SU-DHL-6 (cell line): ENCODE results near the gene SLC39A5.

Experiments
- H2AFZ ChIP-seq: fragments of 200-600 bp; sonication (generic); 2 replicates; pipeline ENCODE4 v1.6.1; 2014; ENCODE audit warnings: low read depth, mild to moderate bottlenecking, moderate library complexity, mixed read lengths, antibody characterized with exemption, low read length; ENCODE audit not compliant: severe bottlenecking
- H3F3A ChIP-seq: fragments of 200-600 bp; shearing (Covaris generic); 2 replicates; pipeline ENCODE4 v1.6.0; 2016; ENCODE audit warnings: antibody characterized with exemption, mild to moderate bottlenecking; ENCODE audit not compliant: insufficient read depth
- H3K27ac ChIP-seq: fragments of 200-600 bp; sonication (generic); 2 replicates; pipeline ENCODE4 v1.5.1; 2016; ENCODE audit warnings: low read depth, mild to moderate bottlenecking, low read length, moderate library complexity, mixed read lengths
- H3K27me3 ChIP-seq: fragments of 200-600 bp; sonication (generic), shearing (Covaris generic); 2 replicates; pipeline ENCODE4 v1.6.0; 2014; ENCODE audit warnings: mild to moderate bottlenecking, low read length
- H3K36me3 ChIP-seq: fragments of 200-600 bp; sonication (generic); 2 replicates; pipeline ENCODE4 v1.6.1; 2014; ENCODE audit warnings: mild to moderate bottlenecking, low read length, mixed read lengths
- H3K4me2 ChIP-seq: fragments of 300-600, 200-600 bp; shearing (Covaris generic), sonication (generic); 2 replicates; pipeline ENCODE4 v1.6.0; 2014; ENCODE audit warnings: low read length, low read depth, mild to moderate bottlenecking; ENCODE audit not compliant: poor library complexity, severe bottlenecking
- H3K4me3 ChIP-seq: fragments of 200-600 bp; sonication (generic); 2 replicates; pipeline ENCODE4 v1.5.1; 2014; ENCODE audit warnings: antibody characterized with exemption, low read length, mild to moderate bottlenecking, mixed read lengths; ENCODE audit not compliant: insufficient read depth, poor library complexity, severe bottlenecking
- H3K79me2 ChIP-seq: fragments of 200-600 bp; sonication (generic); 2 replicates; pipeline ENCODE4 v1.6.1; 2014; ENCODE audit warnings: mild to moderate bottlenecking, low read length, moderate library complexity; ENCODE audit not compliant: insufficient read depth
- H3K9ac ChIP-seq: fragments of 200-600 bp; sonication (generic); 2 replicates; pipeline ENCODE4 v1.7.0; 2014; ENCODE audit warnings: mild to moderate bottlenecking, low read length
- H3K9me2 ChIP-seq: fragments of 200-600 bp; sonication (generic); replicated peaks from 2 replicates; pipeline ENCODE4 v1.6.1; 2014; ENCODE audit warnings: low read length; ENCODE audit not compliant: insufficient read depth
- H3K9me3 ChIP-seq: fragments of 200-600 bp; sonication (generic); 2 replicates; pipeline ENCODE4 v1.6.1; 2014; ENCODE audit warnings: low read length, mixed read lengths; ENCODE audit not compliant: insufficient read depth
- H4K20me1 ChIP-seq: fragments of 200-600 bp; sonication (generic); 2 replicates; pipeline ENCODE4 v1.6.1; 2014; ENCODE audit warnings: low read depth, mild to moderate bottlenecking, antibody characterized with exemption, low read length, moderate library complexity, mixed read lengths
- CTCF ChIP-seq: fragments of 200-600 bp; sonication (generic); IDR thresholded peaks from one replicate; pipeline ENCODE4 v1.5.1; 2017; ENCODE audit warnings: antibody characterized with exemption, mild to moderate bottlenecking, low read length, moderate library complexity; ENCODE audit not compliant: insufficient read depth, poor library complexity, severe bottlenecking
- EZH2phosphoT487 ChIP-seq: fragments of 200-600 bp; sonication (generic), shearing (Covaris generic); conservative IDR thresholded peaks from 2 replicates; pipeline ENCODE4 v1.6.1; 2018; ENCODE audit warnings: mild to moderate bottlenecking, antibody characterized with exemption, low read length, moderate library complexity, mixed read lengths

The SLC39A5 gene

GRCh38 chr12:56202838-56203237, 27.0 kb upstream of the SLC39A5 start:
- TF ChIP-seq EZH2phosphoT487 (no peak), CTCF (no peak)
- Histone ChIP-seq H3K4me2 (no peak overlapping the region), H3K9me3 (no peaks in the 10 kb centered on the region), H3K9me2 (no peaks in the 10 kb centered on the region), H2AFZ (no peak overlapping the region), H3K27me3 (no peaks in the 10 kb centered on the region), H3K4me3 (no peak overlapping the region), H3K79me2 (no peaks in the 10 kb centered on the region), H3K27ac (no peak overlapping the region), H3K36me3 (peaks cover 8% of the 10 kb centered on the region; the same call in 1 of the 2 replicates), H3F3A (peaks cover 10% of the 10 kb centered on the region; the same call in 1 of the 2 replicates), H4K20me1 (no peaks in the 10 kb centered on the region), H3K9ac (no peak overlapping the region)

- H3K9ac ChIP-seq, result no peak overlapping the region
- no peak overlapping the region for H3K4me3 ChIP-seq
- no peaks in the 10 kb centered on the region for H3K79me2 ChIP-seq
- H3K9me3 ChIP-seq, result no peaks in the 10 kb centered on the region
- no peaks in the 10 kb centered on the region for H3K27me3 ChIP-seq
- no peak overlapping the region for H3K27ac ChIP-seq
- H4K20me1 ChIP-seq, result no peaks in the 10 kb centered on the region
- peaks cover 8% of the 10 kb centered on the region; the same call in 1 of the 2 replicates for H3K36me3 ChIP-seq
- peaks cover 15% of the 10 kb centered on the region; the same call in 1 of the 2 replicates for H3F3A ChIP-seq
- H2AFZ ChIP-seq, result no peak overlapping the region
- no peak overlapping the region for H3K4me2 ChIP-seq
- no peaks in the 10 kb centered on the region for H3K9me2 ChIP-seq
- TF ChIP-seq CTCF (no peak), EZH2phosphoT487 (no peak)
Observed at GRCh38 chr12:56204275-56204674, 25.6 kb upstream of the SLC39A5 start.

- H4K20me1 ChIP-seq, result no peaks in the 10 kb centered on the region
- peaks cover 15% of the 10 kb centered on the region; the same call in 1 of the 2 replicates for H3F3A ChIP-seq
- H3K79me2 ChIP-seq, result no peaks in the 10 kb centered on the region
- no peaks in the 10 kb centered on the region for H3K9me2 ChIP-seq
- no peak for TF ChIP-seq CTCF
- TF ChIP-seq EZH2phosphoT487, result no peak
- H2AFZ ChIP-seq, result no peak overlapping the region
- no peaks in the 10 kb centered on the region for H3K9me3 ChIP-seq
- H3K4me2 ChIP-seq, result no peak overlapping the region
- no peak overlapping the region for H3K9ac ChIP-seq
- H3K4me3 ChIP-seq, result no peak overlapping the region
- peaks cover 8% of the 10 kb centered on the region; the same call in 1 of the 2 replicates for H3K36me3 ChIP-seq
- H3K27ac ChIP-seq, result no peak overlapping the region
- H3K27me3 ChIP-seq, result no peaks in the 10 kb centered on the region
Observed at GRCh38 chr12:56205445-56205844, 24.4 kb upstream of the SLC39A5 start.
